NOMO-1 treated with DMSO at 0.1 percent for 48 hours (cell line): ENCODE data around the gene KHDRBS1.
"Not testable (repeated sequence)": the region's sequence is repeated elsewhere in the genome, so short reads cannot be mapped to it uniquely, and the experiment has no call there.

Experiments used
- DNase-seq: peaks from one replicate; lab custom pipeline; 2025; ENCODE audit not compliant: unreplicated experiment; lab: John Stamatoyannopoulos, UW

KHDRBS1 gene

DNA sequence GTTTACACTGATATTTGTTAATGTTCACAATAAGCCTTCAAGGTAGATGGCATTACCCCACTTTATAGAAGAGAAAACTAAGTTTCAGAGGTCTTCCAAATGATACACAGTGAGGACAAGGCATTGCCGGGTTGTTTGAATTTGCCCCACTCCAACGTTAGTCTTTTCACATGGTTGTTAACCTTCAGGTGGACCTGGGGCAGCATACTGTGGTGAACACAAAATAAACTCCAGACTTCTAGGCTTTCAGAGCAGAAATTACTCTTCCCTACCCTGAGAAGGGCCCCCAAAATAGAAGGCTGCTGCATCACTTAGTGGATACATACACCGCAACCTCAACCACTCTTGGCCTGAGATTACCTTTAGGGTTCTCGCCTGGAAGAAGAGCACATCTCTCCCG lies 3.4 kb upstream of the KHDRBS1 start:
- DNase-seq, result no peak

GRCh38 chr1:32012709-32013385 lies 821 bp upstream of the KHDRBS1 start:
- DNase-seq, result no peak

DNA sequence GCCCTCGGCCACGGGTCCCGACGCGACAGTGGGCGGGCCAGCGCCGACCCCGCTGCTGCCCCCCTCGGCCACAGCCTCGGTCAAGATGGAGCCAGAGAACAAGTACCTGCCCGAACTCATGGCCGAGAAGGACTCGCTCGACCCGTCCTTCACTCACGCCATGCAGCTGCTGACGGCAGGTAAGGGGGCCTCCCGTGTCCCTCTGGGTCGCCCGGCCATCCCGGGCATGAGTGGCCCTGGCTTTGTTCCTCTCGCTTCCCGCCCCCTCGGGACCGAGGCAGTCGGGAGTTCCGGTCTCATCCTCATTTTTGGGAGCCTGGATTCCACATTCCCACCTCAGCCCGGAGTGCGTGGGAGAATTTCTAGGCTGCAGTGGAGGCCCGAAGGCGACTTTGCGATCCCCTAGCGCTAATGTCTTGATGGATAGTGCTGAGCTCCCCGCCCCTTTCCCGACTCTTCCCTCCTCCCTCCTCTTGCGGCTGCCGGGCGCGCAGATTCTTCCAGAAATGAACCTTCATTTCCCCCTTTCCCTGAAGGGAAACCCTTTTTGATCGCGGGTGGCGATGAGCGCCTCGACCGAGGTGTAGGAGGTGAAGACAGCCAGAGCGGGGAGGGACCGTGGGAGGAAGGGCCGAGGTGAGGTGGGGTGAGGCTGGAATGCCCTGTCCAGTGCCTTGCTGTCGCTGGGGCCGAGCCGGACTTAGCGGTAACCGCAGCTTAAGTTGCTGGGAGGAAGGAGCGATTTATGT lies 705 bp downstream of the KHDRBS1 start:
- DNase-seq, result peak; percentile 23

DNA sequence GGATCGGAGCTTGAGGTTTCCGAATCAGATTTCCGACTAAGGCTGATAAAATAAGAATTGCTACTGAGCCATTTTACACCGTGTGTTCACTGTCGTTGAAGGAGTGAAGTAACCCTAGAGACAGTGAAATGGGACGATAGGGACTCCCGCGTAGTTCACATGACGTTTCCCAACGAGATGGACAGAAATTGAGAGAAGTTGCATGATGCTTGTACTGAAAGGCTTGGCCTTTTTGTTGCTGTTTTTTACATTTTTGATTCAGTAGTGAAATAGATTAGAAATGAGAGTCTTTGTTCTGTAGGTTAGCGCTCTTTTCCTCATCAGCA lies 1.2 kb downstream of the KHDRBS1 start:
- DNase-seq, result peak; percentile 23

DNA sequence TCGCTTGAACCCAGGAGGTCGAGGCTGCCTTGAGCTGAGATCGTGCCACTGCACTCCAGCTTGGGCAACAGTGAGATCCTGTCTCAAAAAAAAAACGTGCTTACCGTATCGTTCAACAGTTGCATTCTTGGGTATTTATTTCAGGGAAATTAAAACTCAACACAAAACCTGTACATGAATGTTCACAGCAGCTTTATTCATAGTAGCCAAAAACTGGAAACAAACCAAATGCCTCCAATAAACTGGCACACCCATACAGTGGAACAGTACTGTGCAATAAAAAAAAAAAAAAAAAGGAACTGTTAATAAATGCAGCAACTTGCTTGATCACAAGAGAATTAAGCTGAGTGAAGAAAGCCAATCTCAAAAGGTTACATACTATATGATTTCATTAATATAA lies 6.7 kb downstream of the KHDRBS1 start:
- DNase-seq, result no peak

GRCh38 chr1:32021574-32022018 lies 7.9 kb downstream of the KHDRBS1 start:
- DNase-seq, result not testable (repeated sequence)

DNA sequence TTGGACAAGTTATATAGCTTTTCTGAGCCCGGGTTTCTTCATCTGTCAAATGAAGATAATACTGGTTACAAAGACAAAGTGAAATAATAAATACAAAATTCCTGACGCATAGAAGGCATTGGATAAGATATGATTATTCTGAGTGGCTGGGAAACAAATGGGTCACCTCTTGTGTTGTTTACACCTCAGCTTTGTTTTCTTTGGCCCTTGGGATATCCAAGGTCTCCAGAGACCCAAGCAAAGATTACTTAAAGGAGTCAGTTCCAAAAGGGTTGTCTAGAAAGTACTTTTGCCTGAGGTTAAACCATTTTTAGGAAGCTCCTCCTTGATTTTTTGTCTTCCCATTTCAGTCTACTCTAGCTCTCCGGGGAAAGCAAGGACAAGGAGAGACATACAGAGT lies 9.7 kb downstream of the KHDRBS1 start:
- DNase-seq, result no peak

- DNase-seq, result no peak
These were observed 11.8 kb downstream of the KHDRBS1 start for GRCh38 chr1:32025515-32025914.

GRCh38 chr1:32028746-32029145 lies 15.1 kb downstream of the KHDRBS1 start:
- DNase-seq, result no peak

GRCh38 chr1:32031578-32032274 lies 18.1 kb downstream of the KHDRBS1 start:
- DNase-seq, result no peak

GRCh38 chr1:32032275-32032615 lies 18.6 kb downstream of the KHDRBS1 start:
- DNase-seq, result no peak

DNA sequence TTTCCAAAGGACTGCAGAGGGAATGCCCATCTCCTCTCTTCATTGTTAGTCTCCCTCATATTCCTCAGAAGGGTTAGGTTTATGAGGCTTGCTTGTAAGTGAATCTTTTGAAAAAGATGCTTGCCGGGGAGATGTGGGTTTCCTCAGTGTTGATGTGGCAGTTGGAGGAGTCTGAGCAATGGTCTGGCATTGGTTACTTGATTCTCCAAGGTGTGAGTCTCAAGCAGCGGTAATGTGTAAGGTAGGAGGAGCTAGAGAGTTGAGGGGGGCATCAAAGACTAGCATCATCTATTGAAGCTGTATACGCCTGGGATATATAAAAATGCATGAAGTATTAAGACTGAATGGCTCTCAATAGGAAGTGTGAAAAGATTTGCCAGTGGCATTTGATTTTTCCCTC lies 21.5 kb downstream of the KHDRBS1 start:
- no peak for DNase-seq

DNA sequence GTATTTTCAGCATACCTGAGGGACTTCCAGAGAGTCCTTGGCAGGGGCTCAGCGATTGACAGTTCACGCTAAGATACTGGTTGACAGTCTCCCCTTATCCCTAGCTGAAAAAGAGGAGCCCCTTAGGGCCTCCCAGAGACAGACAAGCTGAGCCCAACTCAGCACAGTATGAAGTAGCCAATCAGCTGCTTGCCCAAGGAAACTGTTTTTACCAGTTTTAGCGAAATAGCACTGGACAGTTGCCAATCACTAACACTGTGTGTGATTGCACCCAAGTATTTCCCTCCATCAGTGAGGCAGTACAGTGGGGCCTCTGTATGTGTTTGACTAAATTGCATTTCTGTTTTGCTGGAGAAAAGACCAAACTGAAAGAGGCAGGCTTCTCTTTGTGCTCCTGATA lies 27.0 kb downstream of the KHDRBS1 start:
- no peak for DNase-seq

GRCh38 chr1:32042330-32042729 lies 28.7 kb downstream of the KHDRBS1 start:
- DNase-seq, result no peak

DNA sequence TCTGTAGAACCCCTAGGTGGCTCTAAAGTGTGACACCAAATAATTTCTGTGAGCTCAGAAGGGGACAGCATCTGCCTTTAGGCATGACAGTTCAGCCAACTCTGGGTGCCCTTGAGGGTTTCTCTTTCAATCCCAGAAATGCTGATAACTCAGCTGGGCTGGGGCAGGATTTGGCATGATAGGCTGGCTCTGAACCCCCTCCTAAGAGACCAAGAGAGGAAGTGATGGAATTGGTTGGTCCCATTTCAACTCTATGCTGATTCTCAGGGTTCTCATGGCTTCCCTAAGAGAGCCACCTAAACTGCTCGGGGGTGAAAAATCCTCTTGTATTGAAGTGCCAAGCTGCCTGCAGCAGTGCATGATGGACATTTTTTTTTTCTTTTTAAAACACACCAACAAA lies 30.6 kb downstream of the KHDRBS1 start:
- DNase-seq, result no peak

DNA sequence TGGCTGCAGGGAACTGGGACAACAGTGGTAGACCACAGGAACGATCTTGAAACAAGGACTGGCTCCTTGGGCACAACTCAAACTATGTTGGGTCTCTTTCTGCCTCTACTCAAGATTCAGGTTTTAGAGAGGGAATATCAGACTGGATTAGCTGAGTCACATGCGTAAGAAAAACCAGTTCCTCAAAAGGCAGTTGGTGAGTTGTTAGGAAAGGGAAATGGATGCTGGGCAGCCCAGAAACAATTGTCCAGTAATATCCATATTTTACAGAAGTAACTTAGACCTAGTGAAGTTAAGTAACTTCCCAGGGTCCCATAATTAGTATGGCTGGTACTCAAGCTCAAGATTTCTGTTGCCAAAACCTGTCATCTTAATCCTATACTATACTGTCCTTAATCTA lies 32.1 kb downstream of the KHDRBS1 start:
- DNase-seq, result peak; percentile 71

DNA sequence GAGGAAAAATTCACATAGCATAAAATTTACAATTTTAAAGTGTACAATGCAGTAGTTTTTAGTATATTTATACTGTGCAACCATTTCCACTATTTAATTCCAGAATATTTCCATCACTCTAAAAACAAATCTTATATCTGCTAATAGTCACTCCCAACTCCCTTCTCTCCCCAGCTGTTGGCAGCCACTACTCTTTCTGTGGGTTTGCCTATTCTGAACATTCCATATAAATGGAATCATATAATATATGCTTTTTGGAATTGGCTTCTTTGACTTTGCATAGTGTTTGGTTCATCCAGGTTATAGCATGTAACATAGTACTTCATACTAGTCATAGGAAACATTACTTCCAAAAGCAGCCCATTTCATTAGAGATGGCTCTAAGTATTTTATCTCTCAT lies 34.0 kb downstream of the KHDRBS1 start:
- no peak for DNase-seq

GRCh38 chr1:32048440-32048839 lies 34.8 kb downstream of the KHDRBS1 start:
- DNase-seq, result no peak

DNA sequence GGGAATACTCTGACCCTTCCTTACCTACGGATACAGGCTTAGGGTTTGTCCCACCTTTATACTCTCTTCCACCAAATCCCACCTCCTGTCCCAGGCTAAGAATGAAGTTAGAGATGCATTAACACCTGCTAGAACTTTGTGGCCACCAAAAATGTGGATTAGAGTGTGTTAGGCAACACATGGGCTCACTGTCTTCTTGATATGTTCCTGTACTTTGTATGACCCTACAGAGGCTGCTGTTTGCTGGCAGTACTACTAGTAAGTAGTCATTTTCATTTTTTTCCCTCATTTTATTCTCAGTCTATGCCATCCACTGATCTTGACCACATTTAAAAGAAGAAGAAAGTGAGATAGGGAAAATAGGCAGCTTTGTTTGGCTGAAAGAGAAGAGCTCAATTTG lies 38.0 kb downstream of the KHDRBS1 start:
- no peak for DNase-seq

DNA sequence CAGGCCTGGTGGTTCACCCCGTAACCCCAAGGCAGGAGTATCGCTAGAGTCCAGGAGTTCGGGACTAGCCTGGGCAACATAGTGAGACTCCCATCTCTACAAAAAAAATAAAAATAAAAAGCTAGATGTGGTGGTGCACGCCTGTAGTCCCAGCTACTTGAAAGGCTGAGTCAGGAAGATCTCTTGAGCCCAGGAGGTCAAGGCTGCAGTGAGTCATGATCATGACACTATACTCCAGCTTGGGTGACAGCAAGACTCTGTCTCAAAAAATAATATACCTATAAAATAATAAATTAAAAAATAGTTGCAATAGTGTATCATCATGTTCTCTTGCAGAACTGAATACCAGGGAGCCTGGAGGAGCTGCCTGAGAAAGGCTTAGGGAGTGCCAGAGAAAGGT lies 39.2 kb downstream of the KHDRBS1 start:
- DNase-seq, result no peak

GRCh38 chr1:32055416-32055815 lies 41.7 kb downstream of the KHDRBS1 start:
- no peak for DNase-seq

- DNase-seq, result no peak
These were observed 42.9 kb downstream of the KHDRBS1 start for GRCh38 chr1:32056598-32056997.
